GM19193 (cell line): ENCODE results near the gene HECTD1.

Experiments
- POLR2A ChIP-seq: IDR thresholded peaks from 4 replicates; pipeline ENCODE4 v1.6.1; 2011; ENCODE audit not compliant: insufficient read depth, insufficient read length; ENCODE audit errors: extremely low read depth

Gene HECTD1

GRCh38 chr14:31205681-31206535, 1.7 kb downstream of the HECTD1 start:
- no peak for TF ChIP-seq POLR2A

- no peak for TF ChIP-seq POLR2A
Measured at GRCh38 chr14:31204593-31205534, 2.7 kb downstream of the HECTD1 start.

GRCh38 chr14:31203414-31203742, 4.2 kb downstream of the HECTD1 start:
- TF ChIP-seq POLR2A, result no peak

GRCh38 chr14:31201111-31201510, 6.5 kb downstream of the HECTD1 start:
- no peak for TF ChIP-seq POLR2A

GRCh38 chr14:31200702-31200990, 6.9 kb downstream of the HECTD1 start:
- no peak for TF ChIP-seq POLR2A

- no peak for TF ChIP-seq POLR2A
Measured at GRCh38 chr14:31197671-31198070, 9.9 kb downstream of the HECTD1 start.

GRCh38 chr14:31196839-31197492, 10.6 kb downstream of the HECTD1 start:
- TF ChIP-seq POLR2A, result no peak

- TF ChIP-seq POLR2A, result no peak
Measured at GRCh38 chr14:31194661-31195060, 12.9 kb downstream of the HECTD1 start.

GRCh38 chr14:31194095-31194494, 13.5 kb downstream of the HECTD1 start:
- no peak for TF ChIP-seq POLR2A

GRCh38 chr14:31190717-31191263, 16.8 kb downstream of the HECTD1 start:
- TF ChIP-seq POLR2A, result no peak

- TF ChIP-seq POLR2A, result no peak
Measured at GRCh38 chr14:31190219-31190603, 17.4 kb downstream of the HECTD1 start.

- no peak for TF ChIP-seq POLR2A
Measured at GRCh38 chr14:31189346-31190218, 18.0 kb downstream of the HECTD1 start.

GRCh38 chr14:31188744-31189143, 18.8 kb downstream of the HECTD1 start:
- TF ChIP-seq POLR2A, result no peak

GRCh38 chr14:31181271-31181670, 26.3 kb downstream of the HECTD1 start:
- no peak for TF ChIP-seq POLR2A
